ENCODE results near the gene STRIT1.

Gene STRIT1

DNA sequence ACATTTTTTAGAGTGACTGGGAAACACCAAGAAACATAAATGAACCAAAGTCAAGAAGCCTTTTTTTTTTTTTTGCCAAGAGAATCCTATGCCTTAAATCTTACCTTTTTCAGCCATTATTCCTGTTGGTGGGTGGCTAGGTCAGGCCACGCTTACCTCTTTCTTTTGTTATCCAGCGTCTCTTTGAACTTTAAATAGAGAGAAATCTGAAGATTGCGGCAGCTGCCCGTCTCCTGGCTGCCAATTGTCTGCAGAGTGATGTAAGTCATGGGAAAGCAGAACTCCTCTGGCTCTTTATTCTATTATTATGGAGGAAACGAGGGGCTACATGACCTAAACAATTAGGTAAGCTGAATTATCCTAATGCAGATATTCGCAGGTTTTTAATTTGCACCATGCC, at the start of gene STRIT1:
STRIT1 (minus strand) TSS at position 168 of the 400 bp plus-strand sequence.
- DNase-seq (ENCODE audit: low read depth): no peak

DNA sequence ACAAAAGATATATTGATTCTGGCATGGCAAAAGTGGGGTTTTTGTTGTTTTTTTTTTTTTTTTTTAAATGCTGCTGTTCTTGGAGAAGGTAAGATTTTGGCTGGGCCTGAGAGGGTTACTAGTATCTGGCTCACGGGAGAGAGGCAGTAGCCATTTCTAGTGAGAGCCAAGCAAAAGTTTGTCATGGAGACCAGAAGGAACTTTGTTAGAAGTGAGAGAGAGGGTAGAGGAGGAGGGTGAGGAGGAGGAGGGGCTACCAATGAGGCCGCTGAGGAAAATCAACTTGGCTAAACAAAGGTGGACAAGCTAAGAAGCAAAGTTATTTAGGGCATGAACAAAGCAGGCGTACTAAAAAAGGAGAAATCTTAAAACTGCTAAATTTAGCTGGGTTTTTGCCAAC, 48.9 kb upstream of the STRIT1 start:
- DNase-seq (ENCODE audit: low read depth): no peak

DNA sequence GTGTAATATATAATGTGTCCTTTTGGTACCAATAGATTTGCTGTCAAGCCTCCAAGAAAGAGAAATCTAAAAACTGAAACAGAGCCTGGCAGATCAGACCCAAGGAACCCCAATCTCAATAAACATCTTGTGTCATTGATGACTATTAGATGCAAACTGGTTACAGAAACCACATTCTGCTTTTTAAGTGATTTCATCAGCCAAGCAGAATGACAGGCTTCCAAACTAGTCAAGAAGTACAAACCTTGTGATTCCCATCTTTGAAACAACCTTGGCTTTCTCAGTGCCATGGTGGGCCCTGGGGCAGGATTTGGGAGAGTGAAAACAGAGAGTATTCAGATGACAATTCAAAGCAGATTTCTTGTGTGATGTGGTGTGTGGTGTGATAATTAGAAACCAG, 45.6 kb upstream of the STRIT1 start:
- no peak for DNase-seq (ENCODE audit: low read depth)

DNA sequence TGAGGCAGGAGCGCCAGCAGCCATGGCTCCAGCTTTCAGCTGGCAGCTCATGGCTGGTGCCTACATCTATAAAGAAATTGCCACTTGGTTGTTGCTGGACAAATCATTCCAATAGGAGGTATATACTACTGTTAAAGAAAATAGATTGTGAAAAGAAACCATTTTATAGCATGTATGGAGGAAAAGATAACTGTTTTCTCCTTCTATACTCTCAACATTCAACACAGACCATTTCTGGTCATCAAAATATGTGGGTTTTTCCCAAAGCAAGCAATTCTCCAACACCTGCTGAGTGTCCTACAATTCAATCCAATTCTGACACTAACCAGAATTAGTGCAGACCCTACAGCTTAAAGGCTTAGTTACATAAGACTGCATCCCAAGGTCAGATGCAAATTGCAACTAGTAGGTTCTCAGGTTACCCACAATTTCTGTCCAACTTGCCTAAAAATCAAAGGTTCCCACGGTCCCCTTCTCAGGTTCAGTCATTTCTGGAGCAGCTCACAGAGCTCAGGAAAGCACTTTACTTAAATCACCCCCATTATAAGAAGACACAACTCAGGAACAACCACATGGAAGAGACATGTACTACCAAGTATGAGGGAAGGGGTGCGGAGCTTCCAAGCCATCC, 42.4 kb upstream of the STRIT1 start:
- no peak for DNase-seq (ENCODE audit: low read depth)

DNA sequence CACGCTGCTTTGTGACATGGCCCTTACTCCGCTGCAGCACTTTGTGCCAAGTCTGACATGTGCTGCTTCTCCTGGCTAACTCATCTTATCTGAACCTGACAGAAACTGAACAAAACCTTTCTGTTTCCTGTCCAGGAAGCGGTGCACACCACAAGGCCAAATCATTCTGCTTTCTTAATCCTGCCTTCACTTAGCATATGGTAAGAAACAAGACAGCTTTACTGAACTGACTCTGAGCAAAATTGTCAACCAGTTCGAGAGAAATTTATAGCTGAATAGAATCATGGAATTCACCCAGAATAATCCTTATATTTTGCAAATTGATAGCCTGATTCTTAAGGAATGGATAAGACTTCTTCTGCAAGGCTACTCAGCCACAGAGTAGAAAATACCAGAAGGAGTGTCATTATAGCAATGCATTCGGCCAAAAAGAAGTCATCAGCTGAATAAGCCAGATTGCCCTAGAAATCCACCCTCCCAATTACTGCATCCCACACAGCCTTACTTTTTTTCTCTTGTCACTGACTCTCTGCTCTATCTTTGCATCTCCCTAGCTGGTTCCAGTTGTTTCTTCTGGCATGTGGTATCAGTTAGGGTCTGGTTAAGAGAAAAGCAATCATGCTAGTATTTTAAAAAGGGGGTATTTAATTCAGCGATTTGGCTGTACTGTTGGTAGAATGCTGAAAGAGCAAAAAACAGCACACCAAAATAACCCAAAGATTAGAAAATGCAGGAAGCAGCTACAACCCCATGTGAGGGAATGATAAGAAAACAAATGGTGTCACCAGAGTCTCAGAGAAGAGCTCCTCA, 41.6 kb upstream of the STRIT1 start:
- DNase-seq (ENCODE audit: low read depth): no peak

DNA sequence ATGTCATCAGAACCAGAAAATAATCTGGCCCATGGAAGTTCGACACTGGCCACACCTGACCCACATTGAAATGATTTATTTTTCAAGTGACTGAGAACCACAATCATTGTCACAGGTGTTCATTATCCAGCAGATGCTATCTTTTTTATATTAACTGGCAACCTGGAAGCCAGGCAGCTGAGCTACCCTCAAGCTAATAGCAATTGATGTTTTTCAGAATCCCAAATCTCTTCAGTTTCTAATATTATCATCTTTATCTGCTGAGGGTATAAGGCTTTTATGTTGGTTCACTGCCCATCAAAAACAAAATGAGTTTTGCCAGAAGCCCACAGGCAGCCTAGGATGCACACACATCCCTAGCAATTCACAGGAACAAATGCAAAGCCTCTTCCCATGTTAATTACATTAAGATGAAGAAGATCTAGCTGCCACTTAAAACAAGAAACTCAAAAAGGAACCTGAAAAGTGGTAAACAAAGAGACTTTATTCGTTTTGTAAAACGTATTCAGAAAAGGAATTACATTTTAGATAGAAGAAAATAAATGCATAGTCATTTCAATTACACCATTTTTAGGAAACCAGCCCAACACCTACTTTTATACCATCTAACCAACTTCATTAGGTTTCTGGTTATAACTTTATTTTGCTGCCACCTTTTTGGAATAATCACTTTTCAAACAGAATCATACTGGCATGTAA, 40.9 kb upstream of the STRIT1 start:
- DNase-seq (ENCODE audit: low read depth): no peak

DNA sequence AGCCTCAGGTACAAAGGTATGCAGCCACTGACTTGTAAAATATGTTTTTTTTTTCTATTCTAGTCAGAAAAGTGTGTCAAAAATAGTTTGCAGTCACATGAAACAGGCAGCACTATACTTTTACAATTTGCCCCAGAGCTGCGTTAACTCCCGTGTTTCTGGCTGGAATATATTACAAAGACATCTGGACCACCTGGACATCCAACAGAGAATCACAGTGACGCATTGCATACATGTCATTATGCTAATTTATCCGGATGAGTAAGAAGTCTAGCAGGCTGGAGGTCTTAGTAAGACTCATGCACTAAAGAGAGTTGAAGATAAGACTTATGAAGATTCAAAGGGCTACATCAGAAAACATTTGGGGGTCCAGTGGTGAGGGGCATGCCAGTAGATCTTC, 39.2 kb upstream of the STRIT1 start:
- DNase-seq (ENCODE audit: low read depth): no peak

DNA sequence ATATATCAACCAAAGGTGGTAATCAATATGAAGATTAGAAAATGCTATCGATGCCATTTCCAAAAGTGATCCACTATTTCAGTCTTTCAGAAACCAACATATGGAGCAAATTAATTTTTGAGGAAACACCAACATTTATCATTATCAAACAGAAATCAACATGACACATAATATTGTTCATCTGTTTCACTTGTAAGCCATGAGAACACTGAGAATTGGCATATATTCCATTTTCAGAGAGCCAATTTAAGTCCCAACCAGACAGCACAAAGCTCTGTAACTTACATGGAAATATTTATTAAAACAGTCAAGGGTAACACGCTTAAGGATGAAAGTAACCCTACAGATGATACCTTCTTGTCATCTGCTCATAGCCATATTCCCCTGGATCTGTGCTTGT, 37.6 kb upstream of the STRIT1 start:
- no peak for DNase-seq (ENCODE audit: low read depth)

DNA sequence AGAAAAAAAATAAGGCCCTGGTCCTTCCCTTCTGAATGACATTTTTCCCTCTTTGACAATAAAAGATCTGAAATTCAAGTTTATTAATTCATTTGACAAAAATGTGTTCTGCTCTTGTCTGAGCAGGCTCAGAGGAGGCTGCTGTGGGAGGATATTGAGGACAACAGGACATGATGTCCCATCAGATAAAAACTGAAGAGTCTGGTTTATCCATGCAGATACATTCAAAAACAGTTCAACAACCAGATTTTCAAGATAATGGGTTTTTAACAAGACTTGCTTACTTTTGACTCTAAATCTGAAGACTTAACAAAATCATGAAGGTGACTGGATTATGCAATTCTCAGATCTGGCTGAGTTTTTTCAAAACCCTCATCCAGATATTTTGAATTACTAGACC, 36.9 kb upstream of the STRIT1 start:
- no peak for DNase-seq (ENCODE audit: low read depth)

DNA sequence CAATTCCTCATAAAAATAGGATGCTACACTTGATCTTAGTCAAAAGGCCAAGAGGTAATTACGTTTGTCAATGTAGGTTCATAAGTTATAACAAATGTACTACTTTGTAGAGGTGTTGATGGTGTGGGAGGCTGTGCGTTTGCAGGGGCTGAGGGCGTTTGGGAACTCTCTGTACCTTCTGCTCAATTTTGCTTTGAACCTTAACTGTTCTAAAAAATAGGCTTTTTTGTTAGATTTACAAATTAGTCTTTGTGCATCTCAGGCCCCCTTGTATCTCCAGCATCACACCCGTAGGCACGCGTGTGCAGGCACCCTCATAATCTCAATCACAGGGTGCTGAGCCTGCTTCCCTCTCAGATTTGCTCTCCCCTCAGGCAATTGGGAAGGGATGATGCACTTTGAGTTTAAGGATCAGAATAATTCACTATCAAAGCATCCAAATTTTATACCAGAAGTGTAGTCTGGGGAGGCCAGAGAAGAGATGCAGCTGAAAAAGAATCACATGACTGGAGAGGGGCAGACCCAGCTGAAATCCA, 36.1 kb upstream of the STRIT1 start:
- no peak for DNase-seq (ENCODE audit: low read depth)

DNA sequence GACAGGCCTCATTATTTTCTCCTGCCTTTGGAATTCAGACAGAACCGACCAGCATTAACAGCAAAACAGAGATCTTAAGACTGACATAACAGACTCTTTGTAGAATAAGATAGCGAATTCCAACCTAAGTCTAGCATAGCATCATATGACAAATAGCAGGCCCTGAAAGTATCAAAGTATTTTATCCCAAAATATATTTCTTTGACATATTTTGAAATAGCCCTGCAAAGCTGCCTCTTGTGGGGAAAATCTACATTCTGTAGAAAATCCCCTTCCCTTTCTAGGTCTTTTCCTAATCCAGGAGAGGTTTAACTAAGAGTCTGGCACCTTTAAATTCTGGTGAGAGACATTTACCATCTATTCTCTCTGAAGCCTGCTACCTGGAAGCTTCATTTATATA, 34.4 kb upstream of the STRIT1 start:
- no peak for DNase-seq (ENCODE audit: low read depth)

DNA sequence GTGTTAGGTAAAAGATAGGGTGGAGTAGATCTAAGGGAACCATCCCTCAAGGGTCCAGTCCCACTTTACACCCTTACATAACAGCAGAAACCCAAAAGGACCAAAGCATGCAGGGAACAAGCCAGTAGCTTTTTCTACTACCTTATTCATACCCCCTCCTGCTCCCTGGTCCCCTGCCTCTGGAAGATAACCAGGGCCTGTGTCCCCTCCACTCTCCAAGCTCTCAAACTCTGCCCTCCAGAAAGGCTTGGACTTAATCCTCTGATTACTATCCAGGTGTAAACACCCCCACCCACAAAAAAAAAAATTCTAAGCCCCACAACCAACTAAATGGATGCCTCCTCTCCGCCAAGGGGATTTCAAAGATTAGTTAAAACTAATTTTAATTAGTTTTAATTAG, 33.9 kb upstream of the STRIT1 start:
- no peak for DNase-seq (ENCODE audit: low read depth)

DNA sequence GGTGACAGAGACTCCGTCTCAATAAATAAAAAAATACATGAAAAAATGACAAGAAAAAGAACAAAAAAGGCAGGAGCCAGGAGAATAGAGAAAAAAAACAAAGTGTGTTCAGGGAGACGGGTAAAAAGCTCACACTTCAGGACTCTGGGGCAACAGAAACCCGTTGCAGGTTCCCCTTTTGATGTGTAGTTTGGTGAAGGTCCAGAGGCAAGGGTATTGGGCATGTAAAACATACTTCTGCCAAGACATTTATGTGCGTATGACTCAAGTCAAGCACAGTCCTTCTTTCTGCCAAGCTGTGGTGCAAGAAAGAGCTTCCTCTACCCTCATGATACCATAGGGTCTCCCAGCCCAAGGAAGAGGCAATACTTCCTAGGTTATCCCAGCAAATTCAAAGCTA, 33.4 kb upstream of the STRIT1 start:
- no peak for DNase-seq (ENCODE audit: low read depth)

DNA sequence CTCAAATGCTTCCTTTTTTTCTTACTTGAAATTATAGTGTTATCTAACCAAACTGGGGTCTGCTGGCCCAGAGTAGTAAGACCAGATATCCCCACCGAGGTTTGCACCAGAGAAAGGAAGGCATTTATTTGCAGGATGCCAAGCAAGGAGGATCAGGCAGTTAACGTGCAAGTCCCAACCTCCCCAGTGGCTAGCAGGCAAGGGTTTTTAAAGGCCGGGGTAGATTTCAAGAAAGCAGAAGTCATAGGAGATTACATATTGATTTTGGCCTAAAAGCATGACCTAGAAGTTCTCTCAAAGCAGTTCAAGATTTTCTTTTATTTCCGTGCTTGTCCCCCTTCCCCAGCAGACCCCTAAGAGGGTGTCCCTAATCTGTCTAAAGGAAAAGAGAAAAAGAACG, 32.8 kb upstream of the STRIT1 start:
- no peak for DNase-seq (ENCODE audit: low read depth)

DNA sequence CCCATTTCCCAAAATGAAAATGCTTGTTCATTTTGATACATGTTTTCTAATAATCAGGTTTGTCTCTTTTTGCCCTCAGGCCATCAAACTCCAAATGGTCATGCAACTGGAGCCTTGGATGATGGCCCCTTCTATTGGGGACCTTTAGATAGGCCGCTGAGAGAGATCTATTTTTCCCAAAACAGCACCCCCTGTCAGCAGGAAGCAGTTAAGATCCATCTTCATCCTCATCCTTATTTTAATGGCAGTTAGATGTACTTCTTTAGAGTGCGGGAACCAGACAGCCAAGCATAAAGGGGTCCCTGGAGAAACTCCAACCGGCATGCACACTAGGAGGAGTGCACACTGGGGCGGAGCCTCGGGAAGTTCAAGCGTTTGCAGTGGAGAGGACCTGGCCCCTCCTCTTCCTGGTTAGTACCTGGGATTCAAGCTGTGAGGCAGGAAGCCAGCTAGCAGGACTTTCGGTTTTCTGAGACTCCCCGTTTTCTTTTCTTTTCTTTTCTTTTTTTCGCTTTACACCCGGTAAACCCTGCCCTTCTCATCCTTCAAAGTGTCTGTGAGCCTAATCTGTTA, 31.9 kb upstream of the STRIT1 start:
- DNase-seq (ENCODE audit: low read depth): no peak

DNA sequence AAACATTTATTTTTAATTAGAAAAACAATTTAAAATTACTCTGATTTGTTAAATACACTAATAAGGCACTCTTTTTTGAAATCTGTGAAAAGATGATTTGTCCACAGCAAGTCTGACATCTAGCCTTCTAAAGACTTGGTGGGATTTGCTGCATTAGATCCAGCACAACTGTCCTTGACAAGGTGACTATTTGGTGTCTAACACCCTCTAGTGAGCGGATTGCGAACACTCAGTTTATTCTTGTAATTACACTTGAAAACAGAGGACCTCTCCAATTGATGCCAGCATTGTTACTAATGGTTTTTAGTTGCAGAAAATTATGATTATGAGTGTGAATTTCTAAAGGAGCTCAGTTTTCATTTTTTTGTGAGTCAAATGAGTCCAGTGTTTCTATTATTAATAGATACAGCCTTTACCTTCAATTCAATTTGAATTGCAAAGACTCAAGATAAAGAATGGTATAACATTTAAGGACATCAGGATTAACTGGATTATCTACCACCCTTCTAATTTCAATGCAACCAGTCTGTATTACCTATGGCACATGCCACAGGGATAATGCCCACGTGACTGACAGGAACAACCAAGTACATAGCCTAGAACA, 29.7 kb upstream of the STRIT1 start:
- DNase-seq (ENCODE audit: low read depth): no peak

DNA sequence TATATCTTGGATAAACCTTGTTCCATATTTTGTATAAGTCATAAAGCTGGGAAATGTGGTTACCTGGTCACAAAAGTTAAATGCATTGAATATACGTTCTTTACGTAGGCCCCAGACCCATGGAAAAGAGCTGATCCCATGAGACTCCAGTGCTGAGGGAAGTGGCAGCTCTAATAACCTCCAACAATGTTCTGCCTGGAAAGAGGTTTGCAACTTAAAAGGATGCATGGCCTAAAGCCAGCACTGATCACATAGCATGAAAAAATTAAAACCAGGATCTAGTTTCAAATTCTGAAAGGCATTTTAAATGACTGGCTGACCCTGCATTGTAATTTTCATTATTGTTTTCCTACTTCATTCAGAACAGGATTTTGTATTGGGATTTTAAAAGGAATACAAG, 27.9 kb upstream of the STRIT1 start:
- DNase-seq (ENCODE audit: low read depth): no peak

DNA sequence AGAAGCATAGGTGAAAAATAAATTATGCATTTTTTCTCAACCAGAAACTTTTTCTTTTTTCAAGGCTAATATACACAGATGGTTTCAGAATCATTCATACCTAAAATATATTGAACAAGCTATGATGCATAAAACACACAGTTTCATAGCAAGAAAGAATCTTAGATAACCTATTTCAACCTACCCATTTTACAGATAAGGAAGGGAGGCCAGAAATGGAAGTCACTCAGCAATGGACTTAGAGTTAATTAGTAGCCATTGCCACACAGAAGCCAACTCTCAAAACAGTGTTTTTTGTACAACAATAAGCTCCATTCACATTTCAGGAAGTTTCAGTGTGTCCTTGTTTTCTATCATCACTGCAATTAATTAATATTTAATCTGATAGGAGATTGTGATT, 27.5 kb upstream of the STRIT1 start:
- no peak for DNase-seq (ENCODE audit: low read depth)

DNA sequence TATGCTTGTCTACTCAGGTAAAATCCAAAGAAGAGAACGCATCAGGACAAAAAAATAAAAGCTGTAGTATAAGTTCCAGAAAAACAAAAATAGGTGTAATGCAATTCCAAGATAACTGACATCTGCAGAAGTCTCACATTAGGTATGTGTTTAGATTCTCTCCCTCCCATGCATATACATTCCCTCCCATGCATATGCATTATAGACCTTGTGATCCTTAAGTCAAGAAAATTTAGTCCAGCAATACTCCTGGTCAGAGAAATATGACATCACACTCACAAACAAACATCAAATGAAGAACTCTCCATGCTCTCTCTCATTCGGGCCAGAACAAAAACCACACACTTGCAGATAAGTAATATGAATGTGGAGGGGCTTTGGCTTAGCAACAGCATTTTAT, 25.3 kb upstream of the STRIT1 start:
- no peak for DNase-seq (ENCODE audit: low read depth)

DNA sequence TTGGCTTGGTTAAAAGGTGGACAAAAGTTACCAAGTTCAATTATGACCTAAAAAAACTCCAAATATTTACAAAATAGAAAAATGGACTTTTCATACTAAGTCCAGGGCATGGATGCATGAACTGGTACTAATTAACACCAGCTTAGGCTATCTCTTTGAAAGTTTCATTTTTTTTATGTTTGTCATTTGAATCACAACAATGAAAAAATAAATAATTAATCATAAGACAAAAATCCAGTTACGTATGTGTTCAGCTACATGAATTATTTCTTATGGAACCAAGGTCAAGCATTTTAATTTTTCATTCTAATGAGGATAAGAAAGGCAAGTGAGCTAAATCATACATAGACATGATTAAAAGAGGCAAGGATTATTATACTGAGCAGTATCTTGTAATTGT, 23.7 kb upstream of the STRIT1 start:
- no peak for DNase-seq (ENCODE audit: low read depth)

DNA sequence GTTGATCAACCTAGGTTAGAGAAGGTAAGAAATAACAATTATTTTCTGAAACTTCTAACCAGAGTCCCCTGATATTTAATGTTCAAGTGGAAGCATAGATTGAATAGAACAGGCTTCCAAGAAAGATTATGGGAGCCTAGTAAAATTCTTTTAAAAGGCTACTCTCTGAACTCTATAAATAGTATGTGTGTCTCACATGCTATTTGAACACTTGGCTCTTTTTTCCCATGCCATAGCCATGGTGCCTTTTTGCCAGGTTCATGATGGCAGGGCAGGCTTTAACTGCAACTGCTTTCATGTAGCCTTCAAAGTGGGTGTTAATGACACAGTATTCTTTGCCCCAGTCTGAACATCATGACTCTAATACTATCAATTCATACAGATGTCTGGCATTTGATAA, 22.9 kb upstream of the STRIT1 start:
- DNase-seq (ENCODE audit: low read depth): no peak

DNA sequence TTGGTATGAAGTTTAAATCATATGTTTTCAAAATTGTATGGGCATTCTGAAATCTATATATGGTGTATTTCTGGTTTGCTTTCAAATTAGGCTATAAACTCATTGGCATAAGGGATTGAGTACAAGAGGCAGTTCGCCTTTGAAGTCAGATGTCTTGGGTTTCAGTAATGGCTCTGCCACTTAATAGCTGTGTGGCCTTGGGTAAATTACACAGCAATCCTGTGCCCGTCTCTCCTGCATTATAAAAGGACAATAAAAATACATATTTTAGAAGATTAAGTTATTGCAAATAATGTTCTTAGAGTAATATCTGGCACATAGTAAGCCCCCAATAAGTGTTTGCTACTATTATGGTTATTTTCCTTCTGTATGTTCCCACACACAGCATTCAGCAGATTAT, 20.4 kb upstream of the STRIT1 start:
- no peak for DNase-seq (ENCODE audit: low read depth)
